Left ventricle myocardium superior (tissue), 1 donor: Measurements from ENCODE around the gene UVRAG. TPM values are rescaled to one million over a fixed set of nuclear protein-coding genes. Genes with fewer than 3 reads are reported as not detected.

Experiments
- ATAC-seq: fragments of 200-7000 bp; cut with Tn5 transposase; one replicate; pipeline ENCODE4 v1.9.1; 2020; ENCODE audit warnings: mild to moderate bottlenecking, moderate library complexity
- DNase-seq: peaks from one replicate; pipeline ENCODE4 v3.0.0-alpha.2; 2020
- intact Hi-C: fragments of 100-400 bp; cut with micrococcal nuclease; formaldehyde crosslinking; loops from one replicate; pipeline ENCODE4 v1.11.0; 2022
- total RNA-seq: library from RNA; stranded (reverse); fragmentation: NEBNext Ultra II Directional; extraction: Animal tissue kit (Norgen Biotek cat#: 25700); gene quantifications from one replicate; pipeline ENCODE4 v1.2.1, GENCODE V29; 2021
- donor health status: DM: no; HTN: yes; CAD: no; lungs with severe emphysema.

UVRAG gene
- total RNA-seq, 1 donor from 2014 or later: 14.9 TPM

DNA sequence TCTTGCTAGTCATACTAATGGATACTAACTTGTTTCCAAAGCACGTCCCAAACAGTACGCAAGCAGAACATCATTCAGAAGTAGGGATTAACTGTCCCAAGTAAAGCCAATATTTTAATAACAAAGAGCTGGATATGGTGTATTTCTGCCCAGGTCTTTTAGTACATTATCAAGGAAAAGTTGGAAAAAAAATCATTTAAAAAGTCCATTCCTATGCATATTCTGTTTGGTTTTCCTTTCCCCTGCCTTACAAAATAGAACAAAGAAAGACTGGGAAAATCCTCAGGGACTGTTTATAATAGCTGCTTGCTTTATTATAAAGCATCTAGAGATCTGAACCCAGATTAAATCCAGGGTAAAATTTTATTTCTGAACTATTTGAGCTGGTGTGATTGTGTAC lies 83.9 kb downstream of the UVRAG start:
- DNase-seq: no peak
- intact Hi-C loops: loop anchor here (5.0 to 10.0 kb wide), 2 partner anchors 253 to 416 kb away; no protein-coding TSS in a partner anchor

DNA sequence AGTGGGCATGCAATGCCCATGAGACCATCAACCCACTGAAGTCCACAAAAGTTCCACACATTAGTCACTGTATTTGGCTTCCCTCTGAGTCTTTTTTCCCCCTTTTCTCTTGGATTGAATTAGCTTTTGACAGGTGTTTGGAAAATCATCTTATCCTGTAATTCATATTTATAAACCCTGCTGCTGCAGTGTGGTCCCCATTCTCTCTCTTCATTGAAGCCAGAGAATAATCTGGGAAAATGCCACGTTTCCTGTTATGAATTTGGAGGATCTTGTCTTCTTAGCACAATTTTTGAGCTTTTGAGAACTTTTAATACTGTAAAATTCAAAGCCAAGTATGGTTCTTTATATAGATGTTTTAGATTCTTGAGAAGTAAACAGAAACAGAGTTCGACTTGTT lies 84.8 kb downstream of the UVRAG start:
- no peak for ATAC-seq
- DNase-seq: no peak
- intact Hi-C loops: loop anchor here (5.0 to 10.0 kb wide), 2 partner anchors 252 to 415 kb away; no protein-coding TSS in a partner anchor

More for the DNA sequence above, 83.9 kb downstream of the UVRAG start:
- no peak for ATAC-seq

DNA sequence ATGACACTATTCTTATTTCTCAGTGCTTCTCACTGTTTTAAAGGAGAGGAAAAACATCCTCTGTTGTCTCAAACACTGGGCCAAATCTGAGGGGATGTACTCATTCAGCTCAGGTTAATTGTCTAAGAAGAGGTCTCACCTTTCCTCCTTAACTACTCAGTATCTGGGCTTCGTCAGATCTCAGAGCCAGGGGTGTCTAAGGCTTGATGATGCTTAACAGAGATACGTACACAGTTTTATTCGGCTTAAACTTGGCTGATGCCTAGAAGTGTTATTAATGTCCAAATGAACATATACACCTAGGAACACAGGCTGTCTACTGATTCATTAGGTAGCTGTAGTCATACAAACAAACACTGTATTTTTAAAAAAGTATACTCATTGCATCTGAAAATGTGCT lies 85.8 kb downstream of the UVRAG start:
- intact Hi-C loops: no loop called here

DNA sequence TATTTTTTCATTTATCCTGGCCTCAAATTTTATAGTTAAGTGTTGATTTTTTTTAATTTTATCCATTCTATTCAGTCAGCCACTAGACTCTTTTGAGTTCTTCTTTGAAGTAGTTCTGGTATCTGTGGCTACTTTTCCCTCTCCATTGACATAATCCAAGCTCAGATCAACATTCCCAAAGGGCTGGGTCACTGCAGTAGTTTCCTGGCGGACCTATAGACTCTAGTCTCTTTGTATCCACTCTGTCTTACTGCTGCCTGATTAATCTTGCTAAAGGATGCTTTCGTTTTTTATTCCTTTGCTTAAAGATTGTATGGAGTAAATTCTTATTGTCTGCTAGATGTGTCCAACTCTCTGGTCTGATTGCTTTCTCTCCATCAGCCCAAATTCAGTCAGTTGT lies 87.6 kb downstream of the UVRAG start:
- DNase-seq (no peak), ATAC-seq (no peak)
- intact Hi-C loops: no loop called here

More for the DNA sequence above, 85.8 kb downstream of the UVRAG start:
- DNase-seq (no peak), ATAC-seq (no peak)

DNA sequence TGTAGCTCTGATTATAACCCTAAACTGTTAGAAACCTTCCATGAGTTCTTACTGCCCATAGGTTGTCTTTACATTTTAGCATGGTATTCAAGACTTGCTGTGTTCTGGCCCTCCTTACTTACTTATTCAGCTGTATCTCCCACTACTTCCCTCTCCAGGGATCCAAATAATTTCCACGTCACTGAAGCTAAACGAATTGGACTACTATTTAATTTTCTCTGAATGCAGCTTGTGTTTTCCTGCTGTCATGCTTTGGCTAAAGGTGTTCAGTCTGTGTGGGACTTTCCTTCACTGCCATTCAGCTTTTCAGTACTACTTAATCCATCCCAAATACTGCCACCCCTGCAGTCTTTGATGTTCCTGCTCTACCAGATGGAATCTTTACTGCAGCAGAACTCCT lies 88.3 kb downstream of the UVRAG start:
- intact Hi-C loops: no loop called here
- no peak for ATAC-seq
- no peak for DNase-seq

DNA sequence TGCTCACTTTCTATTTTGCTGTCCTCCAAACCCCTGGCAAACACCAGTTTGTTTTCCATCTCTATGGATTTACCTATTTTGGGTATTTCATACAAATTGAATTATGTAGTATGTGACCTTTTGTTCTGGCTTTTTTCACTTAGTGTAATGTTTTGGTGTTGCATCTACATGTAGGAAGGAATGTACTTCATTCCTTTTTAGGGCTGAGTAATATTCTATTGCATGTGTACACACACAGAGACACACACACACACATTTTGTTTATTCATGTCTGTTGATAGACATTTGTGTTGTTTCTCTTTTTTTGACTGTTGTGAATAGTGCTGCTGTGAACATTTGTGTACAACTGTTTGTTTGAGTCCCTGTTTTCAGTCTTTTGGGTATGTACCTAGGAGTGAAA lies 90.4 kb downstream of the UVRAG start:
- intact Hi-C loops: no loop called here
- DNase-seq (no peak), ATAC-seq (no peak)

DNA sequence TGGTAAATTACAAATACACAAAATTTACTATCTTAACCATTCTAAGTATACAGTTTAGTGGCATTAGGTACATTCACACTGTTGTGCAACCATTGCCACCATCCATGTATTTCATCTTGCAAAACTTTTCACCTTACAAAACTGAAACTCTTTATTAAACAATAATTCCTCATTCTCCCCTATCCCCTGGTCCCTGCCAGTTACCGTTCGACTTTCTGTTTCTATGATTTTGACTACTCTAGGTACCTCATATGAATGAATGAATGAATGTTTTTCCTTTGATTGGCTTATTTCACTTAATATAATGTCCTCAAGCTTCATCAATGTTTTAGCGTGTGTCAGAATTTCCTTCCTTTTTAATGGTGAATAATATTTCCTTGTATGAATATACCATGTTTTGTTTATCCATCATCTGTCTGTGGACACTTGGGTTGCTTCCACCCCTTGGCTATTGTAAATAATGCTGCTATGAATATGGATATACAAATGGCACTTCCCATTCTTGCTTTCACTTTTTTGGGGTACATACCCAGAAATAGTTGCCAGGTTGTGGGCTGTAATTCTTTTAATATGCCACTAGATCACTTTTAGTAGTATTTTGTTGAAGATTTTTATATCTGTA lies 93.0 kb downstream of the UVRAG start:
- DNase-seq (no peak), ATAC-seq (no peak)
- intact Hi-C loops: no loop called here

DNA sequence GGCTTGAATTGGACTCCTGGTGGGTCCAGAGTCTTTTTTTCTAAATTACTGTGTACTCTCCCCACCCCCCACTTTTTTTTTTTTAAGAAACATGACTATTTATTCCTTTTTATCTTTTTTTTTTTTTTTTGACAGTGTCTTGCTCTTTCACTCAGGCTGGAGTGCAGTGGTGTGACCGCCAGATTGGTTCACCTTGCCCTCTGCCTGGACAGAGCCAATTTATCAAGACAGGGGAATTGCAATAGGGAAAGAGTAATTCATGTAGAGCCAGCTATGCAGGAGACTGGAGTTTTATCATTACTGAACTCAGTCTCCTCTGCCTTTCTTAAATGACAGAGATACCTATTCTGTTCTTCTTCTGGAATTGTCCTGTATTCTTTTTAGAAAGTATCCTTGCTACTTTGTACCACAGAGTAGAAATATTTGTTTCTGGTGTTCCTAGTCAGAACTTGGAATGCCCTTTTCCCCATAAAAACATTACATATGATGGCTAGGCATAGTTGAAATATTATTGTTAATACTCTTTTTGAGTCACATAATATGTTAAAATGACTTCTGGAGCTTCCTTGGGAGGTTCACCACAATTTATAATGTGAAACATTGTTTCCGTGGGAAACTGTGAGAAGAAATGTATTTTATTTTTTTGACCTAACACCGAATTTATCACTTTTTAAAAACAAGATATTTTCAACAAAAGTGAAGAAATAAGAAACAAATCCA lies 95.6 kb downstream of the UVRAG start:
- intact Hi-C loops: no loop called here
- ATAC-seq (no peak), DNase-seq (no peak)

DNA sequence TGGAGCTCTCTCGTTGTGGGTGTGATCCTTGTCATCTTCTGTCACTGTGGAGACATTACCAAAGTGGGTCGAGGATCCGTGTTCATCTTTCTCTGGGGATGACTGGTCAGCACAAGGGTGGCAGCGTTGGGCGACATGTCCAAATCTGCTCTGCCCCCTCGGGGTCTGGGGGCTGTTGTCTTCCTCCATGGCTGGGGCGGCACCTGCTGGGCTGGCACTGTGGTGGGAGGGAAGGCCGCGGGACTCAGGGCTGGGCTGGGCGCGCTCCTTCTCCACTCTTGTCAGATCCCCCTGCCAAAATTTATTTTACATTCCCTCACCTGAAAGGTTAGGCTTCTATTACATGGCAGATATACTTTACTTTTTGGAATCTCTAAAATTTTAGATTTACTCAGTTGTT lies 96.4 kb downstream of the UVRAG start:
- intact Hi-C loops: no loop called here
- ATAC-seq: no peak
- no peak for DNase-seq

DNA sequence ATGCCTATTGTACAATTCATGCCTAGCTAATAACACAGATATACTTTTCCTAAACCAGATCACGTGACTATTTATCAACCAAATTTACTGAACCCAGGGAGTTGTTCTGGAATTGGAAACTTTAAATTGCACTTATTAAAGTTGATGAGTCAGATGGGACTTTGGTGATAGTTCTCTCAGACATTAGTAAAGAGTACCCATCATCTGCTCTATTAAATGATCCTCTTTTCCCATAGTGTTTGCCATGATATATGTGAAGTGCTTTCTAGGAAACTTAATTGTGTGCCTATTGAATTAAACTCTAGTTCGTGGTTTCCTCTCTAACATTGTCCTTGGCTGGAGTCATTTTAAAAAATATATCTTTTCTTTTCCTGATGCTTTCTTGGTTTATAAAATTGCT lies 99.0 kb downstream of the UVRAG start:
- intact Hi-C loops: no loop called here
- ATAC-seq: no peak
- DNase-seq: no peak

DNA sequence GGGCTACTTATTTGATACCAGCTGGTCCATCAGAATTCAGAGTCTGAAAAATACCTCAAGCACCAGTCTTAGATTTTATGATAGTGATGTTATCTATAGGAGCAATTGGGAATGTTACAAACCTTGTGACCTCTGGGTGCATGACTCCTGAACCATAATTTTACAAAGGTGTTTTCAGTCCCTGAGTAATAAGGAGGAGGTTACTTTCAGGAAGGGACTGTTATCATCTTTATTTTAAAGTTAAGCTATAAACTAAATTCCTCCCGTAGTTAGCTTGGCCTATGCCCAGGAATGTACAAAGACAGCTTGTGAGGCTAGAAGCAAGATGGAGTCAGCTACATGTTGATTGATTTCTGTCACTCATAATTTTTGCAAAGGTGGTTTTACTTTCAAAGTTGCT lies 101.9 kb downstream of the UVRAG start:
- no peak for ATAC-seq
- DNase-seq: no peak
- intact Hi-C loops: no loop called here

DNA sequence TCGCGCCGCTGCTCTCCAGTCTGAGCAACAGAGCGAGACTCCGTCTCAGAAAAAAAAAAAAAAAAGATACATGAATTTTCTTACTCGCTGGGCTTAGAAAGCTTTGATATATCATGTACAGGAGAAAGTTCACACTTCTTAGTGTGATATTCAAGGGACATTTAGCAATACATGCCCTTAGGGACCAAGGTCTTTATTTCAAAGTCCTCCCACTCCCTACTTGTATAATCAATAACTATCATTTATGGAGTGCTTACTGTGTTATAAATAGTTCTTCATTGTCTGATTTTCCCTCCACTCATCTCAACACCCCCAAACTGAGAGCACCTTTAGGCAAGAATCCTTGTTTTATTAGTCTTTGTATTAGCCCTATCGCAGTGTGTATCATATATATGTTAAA lies 103.3 kb downstream of the UVRAG start:
- intact Hi-C loops: no loop called here
- no peak for ATAC-seq

DNA sequence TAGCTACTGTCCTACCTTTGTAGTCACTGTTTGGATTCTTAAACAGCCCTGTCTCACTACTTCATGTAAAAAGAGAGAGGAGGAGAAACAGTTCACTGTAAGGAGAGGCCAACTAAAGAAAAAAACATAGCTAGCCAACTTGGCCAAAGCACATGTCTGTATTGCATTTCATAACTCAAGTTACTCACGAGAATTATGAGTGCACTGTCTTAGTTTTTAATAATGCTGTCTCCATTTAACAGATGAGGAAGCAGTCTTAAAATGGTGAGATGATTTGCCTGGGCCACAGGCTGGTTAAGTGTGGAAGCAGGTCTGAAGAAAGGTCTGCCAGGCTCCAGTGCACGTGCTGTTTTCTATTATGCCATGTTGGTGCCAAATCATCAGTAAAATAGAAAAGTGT lies 104.5 kb downstream of the UVRAG start:
- DNase-seq: no peak

More for the DNA sequence above, 103.3 kb downstream of the UVRAG start:
- no peak for DNase-seq

DNA sequence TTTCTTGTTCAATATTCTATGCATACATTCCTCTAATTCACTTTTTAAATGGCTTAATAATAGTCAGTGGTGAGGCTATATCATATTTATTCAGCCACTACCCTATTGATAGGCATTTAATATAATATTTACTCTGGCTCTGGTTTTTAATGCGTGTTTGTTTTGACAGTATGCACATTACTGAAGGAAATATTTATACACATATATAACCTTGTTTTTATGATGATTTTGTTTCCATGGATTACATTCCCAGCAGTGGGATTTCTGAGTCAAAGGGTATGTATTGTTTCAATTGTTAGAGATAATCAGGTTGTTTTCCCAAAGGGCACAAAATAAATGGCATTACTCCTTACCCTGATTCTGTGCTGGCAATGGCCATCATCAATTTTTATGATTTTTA lies 105.8 kb downstream of the UVRAG start:
- intact Hi-C loops: no loop called here
- ATAC-seq (no peak), DNase-seq (no peak)

More for the DNA sequence above, 104.5 kb downstream of the UVRAG start:
- peak; percentile 82 for ATAC-seq
- intact Hi-C loops: no loop called here

DNA sequence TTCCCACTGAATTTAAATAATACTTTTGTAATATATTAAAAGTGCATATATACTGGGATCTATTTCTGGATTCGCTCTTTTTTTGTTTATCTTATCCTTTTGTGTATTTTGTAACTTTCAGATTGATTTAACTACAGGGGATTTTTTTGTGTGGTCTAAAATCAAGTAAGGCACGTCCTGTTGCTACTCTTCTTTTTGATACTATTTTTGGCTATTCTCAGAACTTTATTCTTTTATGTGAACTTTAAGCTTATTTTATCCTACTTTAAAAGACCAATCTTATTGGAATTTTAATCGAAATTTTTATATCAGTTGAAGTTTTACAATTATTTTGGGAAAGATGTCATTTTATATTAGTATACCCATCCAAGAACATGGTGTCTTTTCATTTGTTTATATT lies 106.8 kb downstream of the UVRAG start:
- ATAC-seq: no peak
- intact Hi-C loops: no loop called here
- DNase-seq: no peak

DNA sequence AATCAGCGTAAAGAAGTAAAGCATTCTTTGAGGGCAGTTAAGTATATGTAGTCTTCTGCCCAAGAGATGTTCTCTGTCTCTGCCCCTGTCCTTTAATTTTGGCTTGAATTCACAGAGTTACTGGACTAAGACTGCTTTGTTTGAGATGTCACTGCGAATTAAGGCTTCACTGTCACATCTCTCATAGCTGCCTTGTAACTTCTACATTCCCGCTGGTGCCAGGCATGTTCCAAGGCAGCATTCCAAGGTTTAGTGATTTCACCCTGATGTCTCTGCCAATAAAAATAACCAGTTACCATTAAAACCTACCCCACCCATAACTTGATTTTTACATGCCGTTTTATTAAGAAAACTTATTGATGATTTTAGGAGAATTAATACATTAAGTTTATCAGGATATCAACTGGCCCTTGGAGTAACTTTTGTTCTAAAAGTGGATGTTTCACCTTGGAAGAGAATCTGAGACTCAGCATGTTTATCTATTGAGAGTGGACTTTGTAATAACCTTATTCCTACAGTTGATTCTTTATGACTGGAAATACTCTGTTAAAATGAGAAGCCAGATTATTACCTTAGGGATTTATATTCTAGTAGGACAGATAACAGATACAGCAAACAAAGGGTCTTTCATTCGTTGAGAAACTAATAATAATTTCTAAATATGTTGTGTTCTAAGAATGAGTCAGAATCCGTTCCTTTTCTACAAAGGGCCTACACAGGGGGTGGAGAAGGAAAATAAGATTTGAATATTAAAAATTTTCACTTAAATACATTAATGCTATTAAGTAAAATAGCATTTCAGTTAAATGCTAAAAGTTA lies 110.2 kb downstream of the UVRAG start:
- intact Hi-C loops: no loop called here
- ATAC-seq: peak; percentile 76
- DNase-seq: no peak

DNA sequence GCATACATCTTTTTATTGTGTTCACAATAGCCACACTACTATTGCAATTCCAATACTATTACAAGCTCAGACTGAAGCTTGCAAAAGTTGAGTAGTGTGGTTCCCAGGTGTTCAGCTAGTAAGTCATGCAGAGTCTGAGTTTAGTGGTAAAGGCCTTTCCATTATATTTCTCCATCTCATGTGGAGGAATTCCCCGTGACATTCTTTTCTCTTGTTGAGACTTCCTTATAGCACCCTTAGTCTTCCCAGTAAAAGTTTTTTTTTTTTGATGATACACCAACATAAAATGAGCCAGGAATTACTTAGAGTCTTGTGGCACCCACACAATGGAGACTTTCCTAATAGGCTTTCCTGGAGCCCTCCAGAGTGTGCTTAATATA lies 110.8 kb downstream of the UVRAG start:
- DNase-seq (no peak), ATAC-seq (no peak)
- intact Hi-C loops: no loop called here

DNA sequence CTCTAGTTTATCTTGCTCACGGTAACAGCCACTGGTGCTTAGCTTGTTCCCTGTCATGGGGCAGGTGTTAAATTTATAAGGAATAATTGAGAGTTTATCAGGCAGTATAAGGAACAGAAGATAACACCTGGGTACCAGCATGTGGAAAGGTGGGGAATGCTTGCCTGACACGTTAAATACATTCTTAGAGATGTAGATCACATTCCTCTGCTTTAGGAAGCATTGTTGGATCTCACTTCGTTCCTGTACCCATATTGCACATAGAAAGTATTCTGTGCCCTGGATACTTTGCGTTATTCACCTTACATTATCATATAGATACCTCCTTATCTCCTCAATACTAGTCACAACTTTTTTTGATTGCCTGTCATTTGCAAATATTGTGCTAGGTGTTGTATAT lies 114.7 kb downstream of the UVRAG start:
- intact Hi-C loops: no loop called here
- DNase-seq: no peak
- ATAC-seq: no peak

DNA sequence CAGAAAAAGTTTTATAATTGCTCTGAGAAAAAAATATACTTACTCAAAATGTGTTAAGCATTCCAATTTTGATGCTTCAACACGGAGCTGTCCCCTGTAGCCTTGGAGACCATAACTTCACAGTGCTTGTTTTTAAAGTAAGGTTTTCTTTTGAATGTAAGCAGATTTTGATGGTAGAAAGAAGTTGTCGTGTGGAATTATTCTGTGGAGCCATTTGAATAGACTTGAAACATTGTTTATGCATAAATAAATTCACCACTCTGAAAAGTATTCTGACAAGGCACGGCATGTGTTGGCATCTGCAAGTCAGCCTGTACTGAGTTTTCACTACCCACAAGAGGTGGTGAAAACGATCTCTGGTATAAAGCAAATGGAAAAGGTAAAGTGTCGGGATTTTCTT lies 115.5 kb downstream of the UVRAG start:
- intact Hi-C loops: no loop called here
- ATAC-seq (no peak), DNase-seq (no peak)

DNA sequence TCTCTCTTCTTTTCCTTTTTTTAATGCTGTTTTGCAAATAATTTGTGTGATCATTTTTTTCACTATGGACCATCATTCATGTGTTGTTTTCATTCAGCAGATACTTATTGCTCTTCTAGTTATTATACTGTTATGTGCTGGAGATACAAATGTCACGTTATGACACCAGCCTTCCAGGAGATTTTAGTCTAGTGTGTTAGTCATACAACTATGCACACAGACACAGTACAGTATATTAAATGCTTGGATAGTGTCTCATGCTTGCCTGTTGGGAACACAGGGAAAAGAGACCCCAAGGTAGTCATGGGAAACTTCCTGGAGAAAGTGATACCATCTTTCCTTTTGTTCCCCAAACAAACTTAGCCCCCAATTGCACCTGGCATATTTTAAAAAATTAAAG lies 116.1 kb downstream of the UVRAG start:
- no peak for DNase-seq
- intact Hi-C loops: no loop called here

More for the DNA sequence above, 116.1 kb downstream of the UVRAG start:
- ATAC-seq: no peak
